MM.1S (cell line): ENCODE results near the gene TAB2.

Experiments
- DNase-seq: peaks from one replicate; pipeline ENCODE4 v3.0.0-alpha.2; 2015
- H2AFZ ChIP-seq: fragments of 300-600 bp; sonication (generic); 2 replicates; pipeline ENCODE4 v1.6.0; 2016; ENCODE audit warnings: antibody characterized with exemption, low read length
- H3F3A ChIP-seq: fragments of 300-600 bp; sonication (generic); 2 replicates; pipeline ENCODE4 v1.6.1; 2016; ENCODE audit warnings: mild to moderate bottlenecking, antibody characterized with exemption, low read length, moderate library complexity, mixed read lengths; ENCODE audit not compliant: insufficient read depth
- H3K27ac ChIP-seq: fragments of 300-600 bp; sonication (generic); 2 replicates; pipeline ENCODE4 v1.5.1; 2016; ENCODE audit warnings: mild to moderate bottlenecking, low read length
- H3K27me3 ChIP-seq: fragments of 300-600 bp; sonication (generic); replicated peaks from 2 replicates; pipeline ENCODE4 v1.6.0; 2016; ENCODE audit warnings: low read length; ENCODE audit not compliant: insufficient read depth
- H3K36me3 ChIP-seq: fragments of 300-600 bp; sonication (generic); replicated peaks from 2 replicates; pipeline ENCODE4 v1.6.1; 2016; ENCODE audit warnings: mild to moderate bottlenecking, low read length, mixed read lengths; ENCODE audit not compliant: insufficient read depth
- H3K4me1 ChIP-seq: fragments of 300-600 bp; sonication (generic); 2 replicates; pipeline ENCODE4 v1.6.1; 2016; ENCODE audit warnings: low read length, mixed read lengths
- H3K4me2 ChIP-seq: fragments of 300-600 bp; sonication (generic); 2 replicates; pipeline ENCODE4 v1.6.0; 2016; ENCODE audit warnings: low read depth, low read length
- H3K4me3 ChIP-seq: fragments of 300-600 bp; sonication (generic); 2 replicates; pipeline ENCODE4 v1.5.1; 2016; ENCODE audit warnings: low read length, mixed read lengths
- H3K79me2 ChIP-seq: fragments of 300-600 bp; sonication (generic); 2 replicates; pipeline ENCODE4 v1.6.1; 2016; ENCODE audit warnings: mixed run types, low read length, mixed read lengths
- H3K9ac ChIP-seq: fragments of 300-600 bp; sonication (generic); 2 replicates; pipeline ENCODE4 v1.6.1; 2016; ENCODE audit warnings: low read length, mixed read lengths
- H3K9me2 ChIP-seq: fragments of 300-600 bp; sonication (generic); replicated peaks from 2 replicates; pipeline ENCODE4 v1.6.1; 2016; ENCODE audit warnings: mild to moderate bottlenecking, low read length, mixed read lengths; ENCODE audit not compliant: insufficient read depth
- H3K9me3 ChIP-seq: fragments of 300-600 bp; sonication (generic); replicated peaks from 2 replicates; pipeline ENCODE4 v1.6.1; 2016; ENCODE audit warnings: mild to moderate bottlenecking, low read length, mixed read lengths; ENCODE audit not compliant: insufficient read depth
- H4K20me1 ChIP-seq: fragments of 300-600 bp; sonication (generic); 2 replicates; pipeline ENCODE4 v1.6.1; 2016; ENCODE audit warnings: mild to moderate bottlenecking, low read length, moderate library complexity, mixed read lengths; ENCODE audit not compliant: insufficient read depth
- CTCF ChIP-seq: fragments of 300-600 bp; sonication (generic); IDR thresholded peaks from 2 replicates; pipeline ENCODE4 v1.5.1; 2016; ENCODE audit warnings: antibody characterized with exemption, low read length, mixed read lengths
- EZH2 ChIP-seq: fragments of 300-600 bp; sonication (generic); optimal IDR thresholded peaks from 2 replicates; pipeline ENCODE3; 2017; ENCODE audit warnings: low read depth, mild to moderate bottlenecking, antibody characterized with exemption, low read length, mixed read lengths
- EZH2phosphoT487 ChIP-seq: fragments of 300-600 bp; sonication (generic); IDR thresholded peaks from 2 replicates; pipeline ENCODE4 v1.6.1; 2018; ENCODE audit warnings: antibody characterized with exemption, low read length

Gene TAB2

DNA sequence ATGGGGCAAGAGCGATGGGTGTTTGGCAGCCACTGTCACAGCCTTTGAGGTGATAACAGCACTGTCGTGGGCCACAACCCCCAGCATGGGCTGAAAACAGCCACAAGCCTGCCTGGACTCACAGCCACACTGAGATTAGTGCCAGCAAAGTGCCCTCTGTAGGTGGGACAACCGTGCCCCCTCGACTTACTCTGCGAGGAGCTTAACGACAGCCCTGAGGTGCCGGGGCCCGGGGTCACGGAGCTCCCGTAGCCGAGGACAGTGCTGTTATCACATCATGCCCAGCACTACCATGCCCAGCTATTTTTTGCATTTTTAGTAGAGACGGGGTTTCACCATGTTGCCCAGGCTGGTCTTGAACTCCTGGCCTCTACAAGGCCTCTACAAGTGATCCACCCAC is 119.1 kb downstream of the TAB2 start:
- H3K27me3 ChIP-seq, result no peaks in the 10 kb centered on the region
- DNase-seq, result no peak
- H3K79me2 ChIP-seq, result no peaks in the 10 kb centered on the region
- no peak overlapping the region for H3K27ac ChIP-seq
- H3K9me3 ChIP-seq, result no peaks in the 10 kb centered on the region
- TF ChIP-seq EZH2 (no peak), CTCF (no peak), EZH2phosphoT487 (no peak)
- no peaks in the 10 kb centered on the region for H3K36me3 ChIP-seq
- no peak overlapping the region for H3K9ac ChIP-seq
- H3K4me2 ChIP-seq, result no peak overlapping the region
- H3K9me2 ChIP-seq, result no peaks in the 10 kb centered on the region
- no peaks in the 10 kb centered on the region for H3F3A ChIP-seq
- H4K20me1 ChIP-seq, result no peaks in the 10 kb centered on the region
- H2AFZ ChIP-seq, result no peak overlapping the region
- H3K4me1 ChIP-seq, result no peaks in the 10 kb centered on the region
- no peak overlapping the region for H3K4me3 ChIP-seq

GRCh38 chr6:149437212-149437611 is 119.7 kb downstream of the TAB2 start:
- H3K4me1 ChIP-seq, result no peaks in the 10 kb centered on the region
- H3F3A ChIP-seq, result no peaks in the 10 kb centered on the region
- no peaks in the 10 kb centered on the region for H3K9me2 ChIP-seq
- no peak for DNase-seq
- no peak overlapping the region for H3K9ac ChIP-seq
- H3K4me2 ChIP-seq, result no peak overlapping the region
- no peaks in the 10 kb centered on the region for H3K27me3 ChIP-seq
- TF ChIP-seq EZH2phosphoT487 (no peak), EZH2 (no peak), CTCF (no peak)
- no peaks in the 10 kb centered on the region for H3K9me3 ChIP-seq
- H2AFZ ChIP-seq, result no peak overlapping the region
- H3K4me3 ChIP-seq, result no peak overlapping the region
- no peaks in the 10 kb centered on the region for H3K79me2 ChIP-seq
- H3K36me3 ChIP-seq, result no peaks in the 10 kb centered on the region
- H4K20me1 ChIP-seq, result no peaks in the 10 kb centered on the region
- H3K27ac ChIP-seq, result no peak overlapping the region

GRCh38 chr6:149438855-149439254 is 121.3 kb downstream of the TAB2 start:
- H2AFZ ChIP-seq, result no peak overlapping the region
- H3K27me3 ChIP-seq, result no peaks in the 10 kb centered on the region
- no peak overlapping the region for H3K27ac ChIP-seq
- H3K9ac ChIP-seq, result no peak overlapping the region
- H3K4me3 ChIP-seq, result no peak overlapping the region
- H4K20me1 ChIP-seq, result no peaks in the 10 kb centered on the region
- no peaks in the 10 kb centered on the region for H3K9me2 ChIP-seq
- H3K9me3 ChIP-seq, result no peaks in the 10 kb centered on the region
- H3K79me2 ChIP-seq, result no peaks in the 10 kb centered on the region
- TF ChIP-seq EZH2phosphoT487, result no peak
- no peak for TF ChIP-seq CTCF
- no peak for TF ChIP-seq EZH2
- no peaks in the 10 kb centered on the region for H3F3A ChIP-seq
- no peaks in the 10 kb centered on the region for H3K4me1 ChIP-seq
- DNase-seq, result no peak
- H3K4me2 ChIP-seq, result no peak overlapping the region
- no peaks in the 10 kb centered on the region for H3K36me3 ChIP-seq

DNA sequence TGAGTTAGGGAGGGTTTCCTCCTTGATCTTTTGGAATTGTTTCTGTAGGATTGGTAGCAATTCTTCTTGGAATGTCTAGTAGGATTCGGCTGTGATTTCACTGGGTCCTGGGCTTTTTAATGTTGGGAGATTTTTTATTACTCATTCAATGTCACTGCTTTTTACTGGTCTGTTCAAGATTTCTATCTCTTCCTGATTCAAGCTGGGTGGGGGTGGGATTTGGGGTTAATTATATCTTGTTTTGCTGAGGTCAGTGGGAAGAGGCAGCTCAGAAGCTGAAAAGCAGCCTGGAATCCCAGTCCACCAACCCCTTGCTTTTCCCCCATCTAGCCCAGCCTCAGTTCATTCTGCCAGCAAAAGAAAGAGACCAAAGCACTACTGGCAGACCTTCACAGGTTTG is 122.1 kb downstream of the TAB2 start:
- Histone ChIP-seq H3K4me3 (no peak overlapping the region), H3K4me2 (no peak overlapping the region), H3K9me2 (no peaks in the 10 kb centered on the region), H3K36me3 (no peaks in the 10 kb centered on the region), H2AFZ (no peak overlapping the region), H3F3A (no peaks in the 10 kb centered on the region), H3K9ac (no peak overlapping the region), H3K4me1 (no peaks in the 10 kb centered on the region), H3K27me3 (no peaks in the 10 kb centered on the region), H3K9me3 (no peaks in the 10 kb centered on the region), H3K79me2 (no peaks in the 10 kb centered on the region), H4K20me1 (no peaks in the 10 kb centered on the region), H3K27ac (no peak overlapping the region)
- no peak for DNase-seq
- no peak for TF ChIP-seq CTCF
- no peak for TF ChIP-seq EZH2phosphoT487
- no peak for TF ChIP-seq EZH2
